GM21423 (cell line): ENCODE results near the gene MYG1.
"Not testable (repeated sequence)": the region's sequence is repeated elsewhere in the genome, so short reads cannot be mapped to it uniquely, and the experiment has no call there.

ENCODE experiments used
- ATAC-seq: cut with Tn5 transposase; IDR thresholded peaks from one replicate; pipeline ENCODE4 v1.9.1; 2021; ENCODE audit warnings: mild to moderate bottlenecking, moderate library complexity; ENCODE audit not compliant: unreplicated experiment

The MYG1 gene

GRCh38 chr12:53326460-53327185 lies 27.1 kb downstream of the MYG1 start:
- no peak for ATAC-seq

GRCh38 chr12:53327435-53328042 lies 28.0 kb downstream of the MYG1 start:
- no peak for ATAC-seq

GRCh38 chr12:53328043-53328435 lies 28.5 kb downstream of the MYG1 start:
- no peak for ATAC-seq

GRCh38 chr12:53330671-53331070 lies 31.2 kb downstream of the MYG1 start:
- ATAC-seq: no peak

- ATAC-seq: not testable (repeated sequence)
These were observed 32.8 kb downstream of the MYG1 start for GRCh38 chr12:53332339-53332738.

GRCh38 chr12:53332744-53333143 lies 33.2 kb downstream of the MYG1 start:
- no peak for ATAC-seq

GRCh38 chr12:53333289-53333688 lies 33.8 kb downstream of the MYG1 start:
- ATAC-seq: no peak

GRCh38 chr12:53333845-53334244 lies 34.4 kb downstream of the MYG1 start:
- ATAC-seq: no peak

- no peak for ATAC-seq
These were observed 35.3 kb downstream of the MYG1 start for GRCh38 chr12:53334822-53335221.

GRCh38 chr12:53336181-53336681 lies 36.7 kb downstream of the MYG1 start, which contains the start of gene SP7:
Gene SP7, minus strand, starts transcription at chr12:53336354. Its CDS starts 708 bp downstream, at chr12:53335646.
- ATAC-seq: no peak

GRCh38 chr12:53338017-53338416 lies 38.5 kb downstream of the MYG1 start:
- ATAC-seq: no peak

GRCh38 chr12:53338916-53339315 lies 39.4 kb downstream of the MYG1 start:
- ATAC-seq: no peak

- ATAC-seq: no peak
These were observed 40.9 kb downstream of the MYG1 start for GRCh38 chr12:53340398-53340797.

GRCh38 chr12:53343449-53343848 lies 44.0 kb downstream of the MYG1 start:
- no peak for ATAC-seq

- no peak for ATAC-seq
These were observed 44.5 kb downstream of the MYG1 start for GRCh38 chr12:53343969-53344368.

- no peak for ATAC-seq
These were observed 45.0 kb downstream of the MYG1 start for GRCh38 chr12:53344487-53344823.

- no peak for ATAC-seq
These were observed 45.5 kb downstream of the MYG1 start for GRCh38 chr12:53344824-53345485.

- no peak for ATAC-seq
These were observed 46.1 kb downstream of the MYG1 start for GRCh38 chr12:53345486-53346188.

- no peak for ATAC-seq
These were observed 47.0 kb downstream of the MYG1 start for GRCh38 chr12:53346491-53346890.

GRCh38 chr12:53347905-53348304 lies 48.4 kb downstream of the MYG1 start:
- no peak for ATAC-seq
